H1 (cell line): Measurements from ENCODE around the gene NPHP4. TPM values are rescaled to one million over a fixed set of nuclear protein-coding genes. Genes with fewer than 3 reads are reported as not detected.

Experiments used
- CTCF ChIA-PET: fragments of 300-600 bp; sonication (Branson Sonifier 250); formaldehyde crosslinking; loops from one replicate; lab custom pipeline; 2021; ENCODE audit not compliant: partially characterized antibody; lab: Charles Lee
- POLR2A ChIA-PET: fragments of 300-600 bp; sonication (Branson Sonifier 250); formaldehyde crosslinking; loops from one replicate; lab custom pipeline; 2021; ENCODE audit warnings: inconsistent platforms; ENCODE audit not compliant: partially characterized antibody; lab: Charles Lee
- DNase-seq, 2 experiments: peaks; one replicate each; pipeline versions ENCODE4 v3.0.0 to v3.0.0-alpha.2; 2010 to 2022; ENCODE audit warnings: low spot score in 2 of 2, low read depth in 1 of 2, mixed read lengths in 1 of 2
- FAIRE-seq: peaks from 2 replicates; lab custom pipeline; 2011; peaks lifted over from hg19 to GRCh38; lab: Jason Lieb, UNC
- H2AFZ ChIP-seq: 2 replicates; pipeline ENCODE4 v1.8.1; 2012; ENCODE audit warnings: low read length, inconsistent platforms
- H2AK5ac ChIP-seq: 2 replicates; pipeline ENCODE4 v1.6.1; 2013; ENCODE audit warnings: low read depth, low read length
- H2BK120ac ChIP-seq: replicated peaks from 2 replicates; pipeline ENCODE3; 2013; ENCODE audit warnings: low read depth, low read length, inconsistent platforms
- H2BK12ac ChIP-seq: 2 replicates; pipeline ENCODE4 v1.6.1; 2013; ENCODE audit warnings: low read depth, low read length
- H2BK15ac ChIP-seq: 2 replicates; pipeline ENCODE4 v1.6.1; 2013; ENCODE audit warnings: low read length
- H2BK20ac ChIP-seq: 2 replicates; pipeline ENCODE4 v1.6.1; 2013; ENCODE audit warnings: low read length
- H2BK5ac ChIP-seq: 2 replicates; pipeline ENCODE4 v1.6.1; 2013; ENCODE audit warnings: low read depth, low read length
- H3K14ac ChIP-seq: 2 replicates; pipeline ENCODE4 v1.6.1; 2013; ENCODE audit warnings: inconsistent platforms; ENCODE audit not compliant: insufficient read length
- H3K18ac ChIP-seq: 2 replicates; pipeline ENCODE4 v1.6.1; 2013; ENCODE audit warnings: low read length; ENCODE audit errors: extremely low read depth
- H3K23ac ChIP-seq: 2 replicates; pipeline ENCODE4 v1.6.1; 2013; ENCODE audit warnings: inconsistent platforms; ENCODE audit not compliant: insufficient read length
- H3K23me2 ChIP-seq: 2 replicates; pipeline ENCODE4 v1.6.1; 2013; ENCODE audit warnings: low read depth, low read length
- H3K27ac ChIP-seq: 2 replicates; pipeline ENCODE4 v1.6.1; 2011; ENCODE audit warnings: low read depth, low read length, inconsistent platforms
- H3K27me3 ChIP-seq, 4 experiments: replicated peaks in 1 of 4; 1 replicate in 1 of 4; 2 replicates in 3 of 4; pipeline versions ENCODE4 v1.6.1 to v1.8.1; 2011 to 2013; ENCODE audit warnings: low read length in 3 of 4, mild to moderate bottlenecking in 3 of 4, inconsistent platforms in 2 of 4, mixed read lengths in 2 of 4, moderate library complexity in 1 of 4; ENCODE audit not compliant: control insufficient read depth in 3 of 4, insufficient read depth in 3 of 4; ENCODE audit errors: extremely low read depth in 1 of 4
- H3K36me3 ChIP-seq, 4 experiments: 2 replicates each; pipeline versions ENCODE4 v1.6.1 to v1.8.1; 2011 to 2013; ENCODE audit warnings: mild to moderate bottlenecking in 4 of 4, low read length in 3 of 4, moderate library complexity in 2 of 4, control low read depth in 1 of 4, inconsistent platforms in 1 of 4; ENCODE audit not compliant: insufficient read depth in 4 of 4, control insufficient read depth in 2 of 4
- H3K4ac ChIP-seq: replicated peaks from 2 replicates; pipeline ENCODE3; 2013; ENCODE audit warnings: low read length, low read depth, mixed read lengths, inconsistent platforms; ENCODE audit not compliant: insufficient read length
- H3K4me1 ChIP-seq, 4 experiments: replicated peaks in 1 of 4; 1 replicate in 1 of 4; 2 replicates in 3 of 4; pipeline versions ENCODE4 v1.6.1 to v1.8.1; 2011 to 2013; ENCODE audit warnings: low read length in 3 of 4, inconsistent platforms in 2 of 4, mixed read lengths in 1 of 4; ENCODE audit not compliant: insufficient read depth in 4 of 4, control insufficient read depth in 3 of 4
- H3K4me2 ChIP-seq, 2 experiments: 2 replicates each; pipeline versions ENCODE4 v1.6.1 to v1.8.1; 2011 to 2013; ENCODE audit warnings: low read depth in 2 of 2, low read length in 2 of 2, control low read depth in 1 of 2, inconsistent platforms in 1 of 2, mild to moderate bottlenecking in 1 of 2; ENCODE audit not compliant: insufficient read depth in 1 of 2
- H3K4me3 ChIP-seq, 4 experiments: fragments of 200-600, 300-600 bp in 1 of 4; sonication (generic), shearing (Covaris generic), sonication (Bioruptor Twin) in 1 of 4; 2 replicates each; pipeline versions ENCODE4 v1.5.1 to v1.8.1; 2011 to 2016; ENCODE audit warnings: low read length in 4 of 4, low read depth in 3 of 4, control low read depth in 2 of 4, inconsistent platforms in 2 of 4, mild to moderate bottlenecking in 2 of 4, mixed read lengths in 1 of 4, moderate library complexity in 1 of 4; ENCODE audit not compliant: insufficient read depth in 2 of 4; ENCODE audit errors: extremely low read depth in 1 of 4
- H3K56ac ChIP-seq: replicated peaks from 2 replicates; pipeline ENCODE3; 2013; ENCODE audit warnings: low read depth, mild to moderate bottlenecking, mixed read lengths, low read length, inconsistent platforms; ENCODE audit not compliant: insufficient read length
- H3K79me1 ChIP-seq: 2 replicates; pipeline ENCODE4 v1.6.1; 2013; ENCODE audit warnings: low read depth, low read length, control low read depth
- H3K79me2 ChIP-seq, 2 experiments: 2 replicates each; pipeline versions ENCODE4 v1.6.1 to v1.8.1; 2012 to 2013; ENCODE audit warnings: low read length in 2 of 2, mild to moderate bottlenecking in 2 of 2, inconsistent platforms in 1 of 2; ENCODE audit not compliant: insufficient read depth in 2 of 2, control insufficient read depth in 1 of 2
- H3K9ac ChIP-seq, 4 experiments: replicated peaks in 1 of 4; 1 replicate in 1 of 4; 2 replicates in 3 of 4; pipeline versions ENCODE4 v1.6.1 to v1.8.1; 2011 to 2013; ENCODE audit warnings: low read depth in 3 of 4, low read length in 3 of 4, control low read depth in 2 of 4, mild to moderate bottlenecking in 2 of 4, moderate library complexity in 2 of 4, inconsistent platforms in 1 of 4; ENCODE audit errors: extremely low read depth in 1 of 4
- H3K9me3 ChIP-seq, 2 experiments: 2 replicates each; pipeline versions ENCODE4 v1.6.1 to v1.8.1; 2012 to 2013; ENCODE audit warnings: mild to moderate bottlenecking in 2 of 2, moderate library complexity in 2 of 2, control low read depth in 1 of 2, inconsistent platforms in 1 of 2, low read depth in 1 of 2, low read length in 1 of 2, mixed read lengths in 1 of 2; ENCODE audit not compliant: insufficient read depth in 2 of 2
- H4K20me1 ChIP-seq, 2 experiments: replicated peaks in 1 of 2; 2 replicates each; pipeline versions ENCODE3 to v1.8.1; 2011 to 2013; ENCODE audit warnings: inconsistent platforms in 2 of 2, low read length in 2 of 2, mild to moderate bottlenecking in 1 of 2; ENCODE audit not compliant: insufficient read depth in 2 of 2, control insufficient read depth in 1 of 2
- H4K5ac ChIP-seq: 2 replicates; pipeline ENCODE4 v1.6.1; 2013; ENCODE audit warnings: low read length, low read depth, mixed read lengths, inconsistent platforms; ENCODE audit not compliant: insufficient read length
- H4K8ac ChIP-seq: 2 replicates; pipeline ENCODE4 v1.8.0; 2013; ENCODE audit warnings: mild to moderate bottlenecking, moderate library complexity, low read length, inconsistent platforms; ENCODE audit not compliant: insufficient read depth; ENCODE audit errors: extremely low read depth
- H4K91ac ChIP-seq: replicated peaks from 2 replicates; pipeline ENCODE3; 2013; ENCODE audit warnings: low read length, mixed read lengths, inconsistent platforms; ENCODE audit not compliant: insufficient read length
- ASH2L ChIP-seq: fragments of 200-600, 300-600 bp; sonication (generic); IDR thresholded peaks from one replicate; pipeline ENCODE4 v1.7.1; 2017; ENCODE audit warnings: low read length
- CREB1 ChIP-seq: IDR thresholded peaks from 2 replicates; pipeline ENCODE4 v1.6.1; 2012; ENCODE audit warnings: inconsistent platforms
- CTBP2 ChIP-seq: IDR thresholded peaks from 2 replicates; pipeline ENCODE4 v1.7.0; 2011; ENCODE audit warnings: borderline replicate concordance, mild to moderate bottlenecking, moderate library complexity, mixed read lengths, low read length; ENCODE audit not compliant: insufficient read depth, insufficient read length
- EGR1 ChIP-seq: IDR thresholded peaks from 2 replicates; pipeline ENCODE4 v1.6.1; 2011; ENCODE audit warnings: low read depth, low read length, borderline replicate concordance
- GTF2F1 ChIP-seq: IDR thresholded peaks from 2 replicates; pipeline ENCODE4 v1.6.1; 2012; ENCODE audit warnings: low read depth, low read length, improper control_type of control experiment, borderline replicate concordance
- JUND ChIP-seq: IDR thresholded peaks from 2 replicates; pipeline ENCODE4 v1.6.1; 2011; ENCODE audit warnings: mild to moderate bottlenecking, improper control_type of control experiment, low read length
- KDM1A ChIP-seq: fragments of 200-600, 300-600 bp; sonication (generic); IDR thresholded peaks from 2 replicates; pipeline ENCODE4 v1.7.1; 2016; ENCODE audit warnings: mild to moderate bottlenecking, low read length, borderline replicate concordance
- PHF8 ChIP-seq: fragments of 200-600 bp; sonication (generic); conservative IDR thresholded peaks from 2 replicates; pipeline ENCODE4 v1.7.1; 2012; ENCODE audit warnings: low read depth, mild to moderate bottlenecking, inconsistent platforms, low read length, moderate library complexity
- RNF2 ChIP-seq: fragments of 200-900, 300-1000 bp; sonication (generic); IDR thresholded peaks from 2 replicates; pipeline ENCODE4 v1.7.1; 2016; ENCODE audit warnings: borderline replicate concordance, low read depth, mild to moderate bottlenecking, antibody characterized with exemption, low read length; ENCODE audit not compliant: poor library complexity, severe bottlenecking; ENCODE audit errors: missing control alignments
- SAP30 ChIP-seq: fragments of 300-600 bp; sonication (generic); IDR thresholded peaks from 2 replicates; pipeline ENCODE4 v1.7.1; 2012; ENCODE audit warnings: low read length, moderate library complexity, mild to moderate bottlenecking, inconsistent platforms; ENCODE audit not compliant: insufficient read depth, insufficient replicate concordance
- WGBS, 2 experiments: shearing (Covaris generic) in 1 of 2; methylation state at CpG; one replicate each; pipeline versions ENCODE4 v1.1.6 to v1.1.7; 2013 to 2015; ENCODE audit warnings: low lambda C conversion rate in 2 of 2, mixed read lengths in 2 of 2, inconsistent platforms in 1 of 2, low coverage in 1 of 2, missing lambda C conversion rate in 1 of 2; ENCODE audit not compliant: insufficient replicate concordance in 2 of 2, insufficient coverage in 1 of 2, insufficient read length in 1 of 2; ENCODE audit errors: extremely low coverage in 1 of 2, missing lambda C conversion rate in 1 of 2; 5-methylcytosine and 5-hydroxymethylcytosine counted together
- polyA plus RNA-seq, 7 experiments: library from polyadenylated mRNA; depleted of rRNA in 3 of 7; stranded (reverse) in 5 of 7; unstranded in 2 of 7; fragments of >200 nt in 5 of 7; fragments of 200-250 nt in 2 of 7; gene quantifications; 1 replicate in 5 of 7; 2 replicates in 1 of 7; 4 replicates in 1 of 7; pipeline versions ENCODE4 v1.2.1 to v1.2.3, GENCODE V29; 2011 to 2013; ENCODE audit warnings: missing spikeins in 2 of 7, mixed read lengths in 2 of 7
- total RNA-seq: library from RNA; stranded (reverse); fragmentation: NEBNext Ultra II Directional; extraction: Animal tissue kit (Norgen Biotek cat#: 25700); gene quantifications from 2 replicates; pipeline ENCODE4 v1.2.1, GENCODE V29; 2021

The NPHP4 gene
- total and polyA plus RNA-seq, 2 of the 8 experiments (the other 6 are each of a cell fraction or from before 2014, with no cell fraction given) = 5.8 to 14.0 TPM

GRCh38 chr1:5909576-5910275 lies 82.5 kb downstream of the NPHP4 start:
- no peak overlapping the region for H3K56ac ChIP-seq
- CTCF ChIA-PET = interaction anchor here (0.7 to 8.8 kb wide), 6 partner anchors 8 to 132 kb away, joined by 3 to 41 read pairs (median 4); no protein-coding TSS in a partner anchor
- H3K14ac ChIP-seq = no peak overlapping the region
- H3K18ac ChIP-seq = no peak overlapping the region; the same call in 1 of the 2 replicates
- H4K20me1 ChIP-seq = peaks cover 2 to 3% of the 10 kb centered on the region in 2 experiments
- no peaks in the 10 kb centered on the region for H3K27me3 ChIP-seq
- no peaks in the 10 kb centered on the region for H3K79me2 ChIP-seq
- no peak overlapping the region for H4K91ac ChIP-seq
- no peaks in the 10 kb centered on the region for H3K79me1 ChIP-seq
- H3K36me3 ChIP-seq = no peaks in the 10 kb centered on the region; a peak in 1 of 8 replicates
- H4K5ac ChIP-seq = no peak overlapping the region
- H4K8ac ChIP-seq = peak overlapping the region; percentile 75; the same call in 1 of the 2 replicates
- WGBS, 2 experiments = 89% methylated on average over 13 of the region's 14 CpGs; no CpG with 5 or more reads in 1 of the 2 experiments
- H3K9me3 ChIP-seq = no peaks in the 10 kb centered on the region
- POLR2A ChIA-PET = interaction anchor here (0.6 kb wide), 1 partner anchor 153 kb away, joined by 3 read pairs; no protein-coding TSS in a partner anchor
- H2BK5ac ChIP-seq = no peak overlapping the region; the same call in 1 of the 2 replicates
- H2AK5ac ChIP-seq = no peak overlapping the region
- no peak overlapping the region for H3K4me2 ChIP-seq
- TF ChIP-seq SAP30 (no peak), CTBP2 (no peak), KDM1A (no peak), JUND (no peak), RNF2 (no peak), EGR1 (no peak), CREB1 (no peak), ASH2L (no peak), PHF8 (no peak), GTF2F1 (no peak)
- no peak overlapping the region for H3K4me3 ChIP-seq
- no peak overlapping the region for H3K4ac ChIP-seq
- H2BK12ac ChIP-seq = peak overlapping the region; percentile 17; the same call in 1 of the 2 replicates
- H3K27ac ChIP-seq = no peak overlapping the region
- H3K23ac ChIP-seq = no peak overlapping the region
- no peak overlapping the region for H2BK20ac ChIP-seq
- no peak overlapping the region for H3K9ac ChIP-seq
- no peak overlapping the region for H2BK15ac ChIP-seq
- H2AFZ ChIP-seq = no peak overlapping the region
- H3K4me1 ChIP-seq = 0 out of 7 replicates have a peak, but pooled peaks cover 0 to 3% (median 0%) of the 10 kb centered on the region in 4 experiments
- H2BK120ac ChIP-seq = no peak overlapping the region
- no peak for FAIRE-seq
- no peaks in the 10 kb centered on the region for H3K23me2 ChIP-seq
- DNase-seq = peak in 1 of 2 experiments; percentile 45
